ENCODE results near the gene ARHGEF4.

DNA sequence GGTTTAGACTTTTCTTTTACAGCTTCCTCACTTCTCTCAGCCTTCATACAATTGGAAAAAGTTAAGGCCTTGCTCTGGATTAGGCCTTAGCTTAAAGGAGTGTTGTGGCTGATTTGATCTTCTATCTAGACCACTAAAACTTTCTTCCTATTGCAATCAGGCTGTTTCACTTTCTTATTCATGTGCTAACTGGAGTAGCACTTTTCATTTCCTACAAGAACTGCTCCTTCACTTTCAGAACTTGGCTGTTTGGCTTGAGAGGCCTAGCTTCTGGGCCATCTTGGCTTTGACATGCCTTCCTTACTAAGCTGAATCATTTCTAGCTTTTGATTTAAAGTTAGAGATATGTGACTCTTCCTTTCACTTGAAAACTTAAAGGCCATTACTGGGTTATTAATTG lies 114.3 kb downstream of the ARHGEF4 start:
- TF ChIP-seq, protein P1, sequence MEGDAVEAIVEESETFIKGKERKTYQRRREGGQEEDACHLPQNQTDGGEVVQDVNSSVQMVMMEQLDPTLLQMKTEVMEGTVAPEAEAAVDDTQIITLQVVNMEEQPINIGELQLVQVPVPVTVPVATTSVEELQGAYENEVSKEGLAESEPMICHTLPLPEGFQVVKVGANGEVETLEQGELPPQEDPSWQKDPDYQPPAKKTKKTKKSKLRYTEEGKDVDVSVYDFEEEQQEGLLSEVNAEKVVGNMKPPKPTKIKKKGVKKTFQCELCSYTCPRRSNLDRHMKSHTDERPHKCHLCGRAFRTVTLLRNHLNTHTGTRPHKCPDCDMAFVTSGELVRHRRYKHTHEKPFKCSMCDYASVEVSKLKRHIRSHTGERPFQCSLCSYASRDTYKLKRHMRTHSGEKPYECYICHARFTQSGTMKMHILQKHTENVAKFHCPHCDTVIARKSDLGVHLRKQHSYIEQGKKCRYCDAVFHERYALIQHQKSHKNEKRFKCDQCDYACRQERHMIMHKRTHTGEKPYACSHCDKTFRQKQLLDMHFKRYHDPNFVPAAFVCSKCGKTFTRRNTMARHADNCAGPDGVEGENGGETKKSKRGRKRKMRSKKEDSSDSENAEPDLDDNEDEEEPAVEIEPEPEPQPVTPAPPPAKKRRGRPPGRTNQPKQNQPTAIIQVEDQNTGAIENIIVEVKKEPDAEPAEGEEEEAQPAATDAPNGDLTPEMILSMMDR (IDR thresholded peaks at IDR 0.05; ENCODE audit: low read length), result no peak
- TF ChIP-seq EZH2 (optimal IDR thresholded peaks at IDR 0.05; ENCODE audit: low read depth, low read length) (no peak), EZH2phosphoT487 (IDR thresholded peaks at IDR 0.05; ENCODE audit: low read length) (no peak)
